Measurements from ENCODE around the gene KLHL2. TPM values are rescaled to one million over a fixed set of nuclear protein-coding genes. Genes with fewer than 3 reads are reported as not detected.

The KLHL2 gene, protein sequence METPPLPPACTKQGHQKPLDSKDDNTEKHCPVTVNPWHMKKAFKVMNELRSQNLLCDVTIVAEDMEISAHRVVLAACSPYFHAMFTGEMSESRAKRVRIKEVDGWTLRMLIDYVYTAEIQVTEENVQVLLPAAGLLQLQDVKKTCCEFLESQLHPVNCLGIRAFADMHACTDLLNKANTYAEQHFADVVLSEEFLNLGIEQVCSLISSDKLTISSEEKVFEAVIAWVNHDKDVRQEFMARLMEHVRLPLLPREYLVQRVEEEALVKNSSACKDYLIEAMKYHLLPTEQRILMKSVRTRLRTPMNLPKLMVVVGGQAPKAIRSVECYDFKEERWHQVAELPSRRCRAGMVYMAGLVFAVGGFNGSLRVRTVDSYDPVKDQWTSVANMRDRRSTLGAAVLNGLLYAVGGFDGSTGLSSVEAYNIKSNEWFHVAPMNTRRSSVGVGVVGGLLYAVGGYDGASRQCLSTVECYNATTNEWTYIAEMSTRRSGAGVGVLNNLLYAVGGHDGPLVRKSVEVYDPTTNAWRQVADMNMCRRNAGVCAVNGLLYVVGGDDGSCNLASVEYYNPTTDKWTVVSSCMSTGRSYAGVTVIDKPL
- 6.5 and 17.9 TPM in 2 replicates for total RNA-seq (2011; cell fraction: chromatin; rRNA removed; ENCODE audit: low replicate concordance)
- 2.9 and 3.3 TPM in 2 replicates for total RNA-seq (2011; cell fraction: nucleolus; rRNA removed)
- 4.8 and 5.3 TPM in 2 replicates for total RNA-seq (2011; cell fraction: nucleoplasm; rRNA removed)
- total RNA-seq (2014; rRNA removed) (6.4 and 7.0 TPM in 2 replicates), total RNA-seq (2014; rRNA removed; fragmentation: Illumina TruSeq; extraction: Trizol) (6.4 and 7.5 TPM in 2 replicates), total RNA-seq (2015; rRNA removed; fragmentation: Illumina TruSeq; extraction: Trizol) (5.9 and 6.1 TPM in 2 replicates), total RNA-seq (2021) (4.9 and 5.5 TPM in 2 replicates), polyA plus RNA-seq (2011; rRNA removed) (9.8 and 11.3 TPM in 2 replicates), polyA plus RNA-seq (2014; fragmentation: Illumina TruSeq; extraction: Trizol) (4.8 and 5.6 TPM in 2 replicates), polyA plus RNA-seq (2014; fragmentation: Nextera tagmentation; extraction: Ambion mirVana) (1 to 10 TPM; 2.5 to 3.5 TPM), polyA plus RNA-seq (2014; rRNA removed) (7.9 and 8.2 TPM in 2 replicates), polyA minus RNA-seq (2011; rRNA and poly(A)+ RNA removed) (17.1 and 19.6 TPM in 2 replicates), Bru-seq, nascent RNA (percentile 69 among the genes with signal in this experiment), BruChase-seq, experiment 1, labeled RNA remaining after a 2-hour chase (percentile 74 among the genes with signal in this experiment), BruChase-seq, experiment 2, labeled RNA remaining after a 6-hour chase (percentile 73 among the genes with signal in this experiment)
- polyA plus RNA-seq (2011; cell fraction: cytosol; rRNA removed) = 2.4 and 6.1 TPM in 2 replicates
- polyA plus RNA-seq (2011; cell fraction: nucleus; rRNA removed) = 7.4 and 11.0 TPM in 2 replicates
- 5.9 and 7.4 TPM in 2 replicates for polyA plus RNA-seq (2012)
- polyA minus RNA-seq (2011; cell fraction: cytosol; rRNA and poly(A)+ RNA removed) = 3.5 and 6.9 TPM in 2 replicates
- polyA minus RNA-seq (2011; cell fraction: nucleus; rRNA and poly(A)+ RNA removed) = 5.8 and 9.0 TPM in 2 replicates
- long read RNA-seq, experiment 1, transcript KLHL2-201 (15 exons, 3,134 nt) = major isoform, 31 of 64 reads
- long read RNA-seq, experiment 1, partial matches to known transcripts = 4 of 64 reads
- long read RNA-seq, experiment 1, other reads (novel, unspliced or antisense) = 29 of 64 reads
- long read RNA-seq, experiment 2, partial matches to known transcripts = 1 of 4 reads
- long read RNA-seq, experiment 2, other reads (novel, unspliced or antisense) = 3 of 4 reads
- long read RNA-seq, experiment 3 = 0 reads

DNA sequence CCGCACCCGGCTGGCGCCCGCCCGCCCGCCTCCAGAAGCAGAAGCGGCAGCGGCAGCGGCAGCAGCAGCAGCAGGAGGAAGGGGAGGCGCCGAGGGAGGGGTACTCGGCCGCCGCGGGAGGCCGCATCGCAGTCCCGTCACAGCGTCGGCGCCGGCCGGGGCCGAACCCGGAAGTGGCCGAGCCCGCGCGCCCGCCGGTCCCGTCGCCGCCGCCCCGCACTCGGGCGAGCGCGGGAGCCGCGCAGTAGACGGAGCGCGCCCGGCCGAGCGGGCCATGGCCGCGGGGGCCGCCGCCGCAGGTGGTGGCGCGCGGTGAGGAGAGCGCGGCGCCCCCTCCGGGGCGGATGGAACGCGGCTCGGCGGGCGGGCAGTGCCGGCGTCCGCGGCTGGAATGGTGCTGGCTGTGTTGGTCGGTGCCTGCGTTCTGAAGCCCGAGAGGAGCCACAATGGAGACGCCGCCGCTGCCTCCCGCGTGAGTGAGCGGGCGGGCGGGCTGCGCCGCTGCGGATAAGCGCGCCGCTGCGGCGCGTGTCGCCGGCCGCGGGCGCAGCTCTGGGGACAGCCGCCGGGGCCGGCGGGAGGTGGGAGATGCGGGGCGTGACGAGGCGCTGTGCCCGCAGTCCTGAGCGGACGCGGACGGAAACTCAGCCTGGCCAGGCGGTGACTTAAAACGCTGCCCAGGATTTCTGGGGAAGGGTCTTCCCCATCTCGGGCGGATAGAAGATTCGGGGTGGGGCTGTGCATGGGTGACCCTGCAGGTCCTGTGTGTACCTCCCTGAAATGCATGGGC, at the start of gene KLHL2:
Gene KLHL2 (plus strand): TSS at position 131 of the 790 bp plus-strand sequence. CDS start 316 bp downstream, at position 447.
- intact Hi-C loops (cut with micrococcal nuclease) = loop anchor here (2.0 to 10.0 kb wide), 2 partner anchors 119 to 257 kb away; partner anchors contain the start of gene MSMO1
- ChIA-PET CTCF (ENCODE audit: low intra/inter-chr PET ratio) (no interaction called here), POLR2A (interaction anchor here (0.6 to 0.9 kb wide), 2 partner anchors 27 to 120 kb away, joined by 4 read pairs; no protein-coding TSS in a partner anchor)
- H3K27ac ChIP-seq (ENCODE audit: extremely low read depth, low read depth, low read length) = peak within 1 kb of the TSS; percentile 53; the same call in 2 of the 3 replicates
- no peaks in the 10 kb centered on the region for H3K36me3 ChIP-seq (ENCODE audit: control insufficient read depth, insufficient read depth, low read length)
- in situ Hi-C loops (cut with MboI) = loop anchor here (5.0 kb wide), 1 partner anchor 120 kb away; the partner anchor contains the start of gene MSMO1
- peaks cover 0 to 10% of the 10 kb centered on the region in 2 experiments; a peak in 3 of 5 replicates for H3K27me3 ChIP-seq (ENCODE audit: control insufficient read depth in 2 of 2, insufficient read depth in 2 of 2, low read length in 2 of 2)
- peaks cover 17 to 19% of the 10 kb centered on the region in 2 experiments for H3K4me1 ChIP-seq (replicated peaks in 1 of 2; ENCODE audit: control insufficient read depth in 2 of 2, insufficient read depth in 2 of 2, low read length in 2 of 2)
- H3K4me3 ChIP-seq = peak within 1 kb of the TSS; percentile 73
- no peaks in the 10 kb centered on the region for H3K9me3 ChIP-seq (replicated peaks; ENCODE audit: control insufficient read depth, insufficient read depth, low read depth, low read length)
- peak; percentile 82 to 86 (median 84) for DNase-seq (ENCODE audit: extremely low read depth in 1 of 4, low spot score in 3 of 4)
- FAIRE-seq = no peak
- BruUV-seq (replicated peaks) = no TSS peak
- H3K9ac ChIP-seq (ENCODE audit: insufficient read depth in 1 of 2, low read depth in 2 of 2, low read length in 2 of 2) = peak within 1 kb of the TSS; percentile 70 to 94
- H3K9me1 ChIP-seq (ENCODE audit: control insufficient read depth, insufficient read depth, low read length) = no peaks in the 10 kb centered on the region
- peak; percentile 88 for ATAC-seq
- H2AFZ ChIP-seq (ENCODE audit: low read depth, low read length) = peak within 1 kb of the TSS; percentile 99
- H4K20me1 ChIP-seq (replicated peaks; ENCODE audit: control insufficient read depth, insufficient read depth, low read length) = 0 out of 2 replicates have a peak, but pooled peaks cover 4% of the 10 kb centered on the region
- H3K4me2 ChIP-seq (ENCODE audit: insufficient read depth, low read length) = peak within 1 kb of the TSS; percentile 100
- peaks cover 17% of the 10 kb centered on the region; the same call in 2 of the 3 replicates for H3K79me2 ChIP-seq (ENCODE audit: control insufficient read depth, insufficient read depth, low read length)
- WGBS (ENCODE audit: insufficient coverage, low coverage, missing lambda C conversion rate) = under 1% methylated on average over 64 of the region's 113 CpGs
- TF ChIP-seq LEF1 (IDR thresholded peaks at IDR 0.05) (no peak), POLR2G (IDR thresholded peaks at IDR 0.05; ENCODE audit: low read depth, low read length) (peak; percentile 83), FOSL1 (tag; conservative IDR thresholded peaks at IDR 0.05) (no peak), RBFOX2 (IDR thresholded peaks at IDR 0.05; ENCODE audit: low read depth, low read length) (peak; percentile 67), NRF1 (conservative IDR thresholded peaks at IDR 0.05 in 1 of 2, IDR thresholded peaks at IDR 0.05 in 1 of 2) (peak in 1 of 2 experiments; percentile 41; a peak in 2 of 4 replicates), PHB2 (IDR thresholded peaks at IDR 0.05; ENCODE audit: low read depth) (no peak), CHD1 (IDR thresholded peaks at IDR 0.05; ENCODE audit: low read length) (peak; percentile 43), PHF21A (IDR thresholded peaks at IDR 0.05; ENCODE audit: borderline replicate concordance, low read depth) (no peak), CXXC5 (CRISPR knock-in tag; IDR thresholded peaks at IDR 0.05) (peak; percentile 91), BMI1 (IDR thresholded peaks at IDR 0.05; ENCODE audit: low read length) (no peak)
- TF ChIP-seq, protein P1, sequence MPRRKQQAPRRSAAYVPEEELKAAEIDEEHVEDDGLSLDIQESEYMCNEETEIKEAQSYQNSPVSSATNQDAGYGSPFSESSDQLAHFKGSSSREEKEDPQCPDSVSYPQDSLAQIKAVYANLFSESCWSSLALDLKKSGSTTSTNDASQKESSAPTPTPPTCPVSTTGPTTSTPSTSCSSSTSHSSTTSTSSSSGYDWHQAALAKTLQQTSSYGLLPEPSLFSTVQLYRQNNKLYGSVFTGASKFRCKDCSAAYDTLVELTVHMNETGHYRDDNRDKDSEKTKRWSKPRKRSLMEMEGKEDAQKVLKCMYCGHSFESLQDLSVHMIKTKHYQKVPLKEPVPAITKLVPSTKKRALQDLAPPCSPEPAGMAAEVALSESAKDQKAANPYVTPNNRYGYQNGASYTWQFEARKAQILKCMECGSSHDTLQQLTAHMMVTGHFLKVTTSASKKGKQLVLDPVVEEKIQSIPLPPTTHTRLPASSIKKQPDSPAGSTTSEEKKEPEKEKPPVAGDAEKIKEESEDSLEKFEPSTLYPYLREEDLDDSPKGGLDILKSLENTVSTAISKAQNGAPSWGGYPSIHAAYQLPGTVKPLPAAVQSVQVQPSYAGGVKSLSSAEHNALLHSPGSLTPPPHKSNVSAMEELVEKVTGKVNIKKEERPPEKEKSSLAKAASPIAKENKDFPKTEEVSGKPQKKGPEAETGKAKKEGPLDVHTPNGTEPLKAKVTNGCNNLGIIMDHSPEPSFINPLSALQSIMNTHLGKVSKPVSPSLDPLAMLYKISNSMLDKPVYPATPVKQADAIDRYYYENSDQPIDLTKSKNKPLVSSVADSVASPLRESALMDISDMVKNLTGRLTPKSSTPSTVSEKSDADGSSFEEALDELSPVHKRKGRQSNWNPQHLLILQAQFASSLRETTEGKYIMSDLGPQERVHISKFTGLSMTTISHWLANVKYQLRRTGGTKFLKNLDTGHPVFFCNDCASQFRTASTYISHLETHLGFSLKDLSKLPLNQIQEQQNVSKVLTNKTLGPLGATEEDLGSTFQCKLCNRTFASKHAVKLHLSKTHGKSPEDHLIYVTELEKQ (CRISPR knock-in tag; IDR thresholded peaks at IDR 0.05) = no peak
